ENCODE measurements around the gene GDPD3. TPM values are rescaled to one million over a fixed set of nuclear protein-coding genes. Genes with fewer than 3 reads are reported as not detected.

GDPD3 gene
- 1.5 and 2.6 TPM in 2 replicates for total RNA-seq (2012; rRNA removed)

GRCh38 chr16:30113031-30113710 is at the start of gene GDPD3:
Gene GDPD3 (minus strand): TSS chr16:30113537. CDS start chr16:30113478, 59 bp downstream.
- no peak within 1 kb of the TSS for H3K9ac ChIP-seq (ENCODE audit: low read depth, low read length)
- peaks cover 49% of the 10 kb centered on the region for H3K36me3 ChIP-seq (ENCODE audit: insufficient read depth, low read length)

GRCh38 chr16:30157214-30157613 is 43.9 kb upstream of the GDPD3 start:
- Histone ChIP-seq H3K9ac (ENCODE audit: low read depth, low read length) (no peak overlapping the region), H3K4me2 (ENCODE audit: low read length) (no peak overlapping the region), H3K4me1 (ENCODE audit: control insufficient read depth, insufficient read depth, low read length) (no peaks in the 10 kb centered on the region), H3K9me3 (replicated peaks; ENCODE audit: low read length) (no peaks in the 10 kb centered on the region), H3K4me3 (ENCODE audit: low read length) (no peak overlapping the region), H3K36me3 (ENCODE audit: insufficient read depth, low read length) (no peaks in the 10 kb centered on the region), H3K27me3 (ENCODE audit: control insufficient read depth, insufficient read depth, low read length) (peaks cover 2% of the 10 kb centered on the region)

More at GRCh38 chr16:30113031-30113710, at the start of gene GDPD3:
- Histone ChIP-seq H3K9me3 (replicated peaks; ENCODE audit: low read length) (no peaks in the 10 kb centered on the region), H3K4me3 (ENCODE audit: low read length) (no peak within 1 kb of the TSS), H3K4me1 (ENCODE audit: control insufficient read depth, insufficient read depth, low read length) (peaks cover 21% of the 10 kb centered on the region), H3K4me2 (ENCODE audit: low read length) (peak within 1 kb of the TSS; percentile 19), H3K27me3 (ENCODE audit: control insufficient read depth, insufficient read depth, low read length) (no peaks in the 10 kb centered on the region)

GRCh38 chr16:30155188-30155587 is 41.9 kb upstream of the GDPD3 start:
- Histone ChIP-seq H3K36me3 (ENCODE audit: insufficient read depth, low read length) (no peaks in the 10 kb centered on the region), H3K4me2 (ENCODE audit: low read length) (no peak overlapping the region), H3K9me3 (replicated peaks; ENCODE audit: low read length) (no peaks in the 10 kb centered on the region), H3K27me3 (ENCODE audit: control insufficient read depth, insufficient read depth, low read length) (peaks cover 2% of the 10 kb centered on the region), H3K4me1 (ENCODE audit: control insufficient read depth, insufficient read depth, low read length) (no peaks in the 10 kb centered on the region), H3K9ac (ENCODE audit: low read depth, low read length) (no peak overlapping the region), H3K4me3 (ENCODE audit: low read length) (no peak overlapping the region)

GRCh38 chr16:30152517-30152916 is 39.2 kb upstream of the GDPD3 start:
- Histone ChIP-seq H3K4me1 (ENCODE audit: control insufficient read depth, insufficient read depth, low read length) (no peaks in the 10 kb centered on the region), H3K27me3 (ENCODE audit: control insufficient read depth, insufficient read depth, low read length) (peaks cover 2% of the 10 kb centered on the region), H3K4me2 (ENCODE audit: low read length) (no peak overlapping the region), H3K9me3 (replicated peaks; ENCODE audit: low read length) (peaks cover 4% of the 10 kb centered on the region), H3K36me3 (ENCODE audit: insufficient read depth, low read length) (no peaks in the 10 kb centered on the region), H3K9ac (ENCODE audit: low read depth, low read length) (no peak overlapping the region), H3K4me3 (ENCODE audit: low read length) (no peak overlapping the region)

- H3K27me3 ChIP-seq (ENCODE audit: control insufficient read depth, insufficient read depth, low read length): peaks cover 2% of the 10 kb centered on the region
- no peak overlapping the region for H3K4me2 ChIP-seq (ENCODE audit: low read length)
These were observed 37.8 kb upstream of the GDPD3 start for GRCh38 chr16:30151091-30151490.

GRCh38 chr16:30149250-30149930 is 36.1 kb upstream of the GDPD3 start:
- Histone ChIP-seq H3K36me3 (ENCODE audit: insufficient read depth, low read length) (no peaks in the 10 kb centered on the region), H3K4me3 (ENCODE audit: low read length) (no peak overlapping the region), H3K9ac (ENCODE audit: low read depth, low read length) (no peak overlapping the region), H3K27me3 (ENCODE audit: control insufficient read depth, insufficient read depth, low read length) (peaks cover 2% of the 10 kb centered on the region), H3K4me1 (ENCODE audit: control insufficient read depth, insufficient read depth, low read length) (no peaks in the 10 kb centered on the region), H3K9me3 (replicated peaks; ENCODE audit: low read length) (peaks cover 4% of the 10 kb centered on the region), H3K4me2 (ENCODE audit: low read length) (no peak overlapping the region)

More at GRCh38 chr16:30151091-30151490, 37.8 kb upstream of the GDPD3 start:
- Histone ChIP-seq H3K9me3 (replicated peaks; ENCODE audit: low read length) (peaks cover 4% of the 10 kb centered on the region), H3K9ac (ENCODE audit: low read depth, low read length) (no peak overlapping the region), H3K4me3 (ENCODE audit: low read length) (no peak overlapping the region), H3K36me3 (ENCODE audit: insufficient read depth, low read length) (no peaks in the 10 kb centered on the region), H3K4me1 (ENCODE audit: control insufficient read depth, insufficient read depth, low read length) (no peaks in the 10 kb centered on the region)

- no peak overlapping the region for H3K4me2 ChIP-seq (ENCODE audit: low read length)
- no peaks in the 10 kb centered on the region for H3K27me3 ChIP-seq (ENCODE audit: control insufficient read depth, insufficient read depth, low read length)
- no peak overlapping the region for H3K4me3 ChIP-seq (ENCODE audit: low read length)
- H3K9ac ChIP-seq (ENCODE audit: low read depth, low read length): no peak overlapping the region
- peaks cover 4% of the 10 kb centered on the region for H3K9me3 ChIP-seq (replicated peaks; ENCODE audit: low read length)
- H3K36me3 ChIP-seq (ENCODE audit: insufficient read depth, low read length): no peaks in the 10 kb centered on the region
- no peaks in the 10 kb centered on the region for H3K4me1 ChIP-seq (ENCODE audit: control insufficient read depth, insufficient read depth, low read length)
These were observed 34.6 kb upstream of the GDPD3 start for GRCh38 chr16:30147843-30148510.

- Histone ChIP-seq H3K27me3 (ENCODE audit: control insufficient read depth, insufficient read depth, low read length) (no peaks in the 10 kb centered on the region), H3K4me2 (ENCODE audit: low read length) (no peak overlapping the region), H3K36me3 (ENCODE audit: insufficient read depth, low read length) (no peaks in the 10 kb centered on the region), H3K4me3 (ENCODE audit: low read length) (no peak overlapping the region), H3K9ac (ENCODE audit: low read depth, low read length) (no peak overlapping the region), H3K9me3 (replicated peaks; ENCODE audit: low read length) (peaks cover 4% of the 10 kb centered on the region), H3K4me1 (ENCODE audit: control insufficient read depth, insufficient read depth, low read length) (no peaks in the 10 kb centered on the region)
These were observed 32.3 kb upstream of the GDPD3 start for GRCh38 chr16:30145657-30146056.

- no peaks in the 10 kb centered on the region for H3K4me1 ChIP-seq (ENCODE audit: control insufficient read depth, insufficient read depth, low read length)
- H3K9me3 ChIP-seq (replicated peaks; ENCODE audit: low read length): peaks cover 4% of the 10 kb centered on the region
- no peak overlapping the region for H3K4me3 ChIP-seq (ENCODE audit: low read length)
- H3K9ac ChIP-seq (ENCODE audit: low read depth, low read length): no peak overlapping the region
- H3K4me2 ChIP-seq (ENCODE audit: low read length): no peak overlapping the region
- no peaks in the 10 kb centered on the region for H3K36me3 ChIP-seq (ENCODE audit: insufficient read depth, low read length)
- no peaks in the 10 kb centered on the region for H3K27me3 ChIP-seq (ENCODE audit: control insufficient read depth, insufficient read depth, low read length)
These were observed 31.6 kb upstream of the GDPD3 start for GRCh38 chr16:30144917-30145316.

GRCh38 chr16:30144017-30144416 is 30.7 kb upstream of the GDPD3 start:
- H3K9me3 ChIP-seq (replicated peaks; ENCODE audit: low read length): no peaks in the 10 kb centered on the region
- no peak overlapping the region for H3K9ac ChIP-seq (ENCODE audit: low read depth, low read length)
- no peaks in the 10 kb centered on the region for H3K27me3 ChIP-seq (ENCODE audit: control insufficient read depth, insufficient read depth, low read length)
- no peaks in the 10 kb centered on the region for H3K36me3 ChIP-seq (ENCODE audit: insufficient read depth, low read length)
- H3K4me1 ChIP-seq (ENCODE audit: control insufficient read depth, insufficient read depth, low read length): no peaks in the 10 kb centered on the region
- no peak overlapping the region for H3K4me3 ChIP-seq (ENCODE audit: low read length)
- H3K4me2 ChIP-seq (ENCODE audit: low read length): no peak overlapping the region

GRCh38 chr16:30143347-30143702 is 30.0 kb upstream of the GDPD3 start:
- no peak overlapping the region for H3K4me3 ChIP-seq (ENCODE audit: low read length)
- H3K9ac ChIP-seq (ENCODE audit: low read depth, low read length): no peak overlapping the region
- no peaks in the 10 kb centered on the region for H3K9me3 ChIP-seq (replicated peaks; ENCODE audit: low read length)
- H3K36me3 ChIP-seq (ENCODE audit: insufficient read depth, low read length): no peaks in the 10 kb centered on the region
- H3K27me3 ChIP-seq (ENCODE audit: control insufficient read depth, insufficient read depth, low read length): no peaks in the 10 kb centered on the region
- H3K4me1 ChIP-seq (ENCODE audit: control insufficient read depth, insufficient read depth, low read length): no peaks in the 10 kb centered on the region
- no peak overlapping the region for H3K4me2 ChIP-seq (ENCODE audit: low read length)
